Measurements from ENCODE around the gene JOSD1. TPM values are rescaled to one million over a fixed set of nuclear protein-coding genes. Genes with fewer than 3 reads are reported as not detected.

JOSD1 gene
- total RNA-seq, 2 experiments from 2014 or later = 303 to 307 TPM

GRCh38 chr22:38712486-38713207, 11.9 kb upstream of the JOSD1 start:
- CTCF ChIA-PET = no interaction called here
- H3K27ac Mint-ChIP-seq = peak overlapping the region; percentile 48
- Histone ChIP-seq H3K4me3 (ENCODE audit: low read length) (no peak overlapping the region), H3K9me3 (ENCODE audit: control insufficient read depth in 1 of 2, insufficient read depth in 1 of 2, low read length in 2 of 2) (no peaks in the 10 kb centered on the region), H3K36me3 (ENCODE audit: insufficient read depth, low read length) (peaks cover 56% of the 10 kb centered on the region), H3K27ac (ENCODE audit: low read depth in 1 of 2, low read length in 2 of 2) (no peak overlapping the region), H3K27me3 (ENCODE audit: control insufficient read depth in 1 of 2, insufficient read depth in 2 of 2, low read length in 2 of 2) (no peaks in the 10 kb centered on the region), H3K4me1 (ENCODE audit: insufficient read depth, low read length) (peaks cover 58% of the 10 kb centered on the region)
- no peak for TF ChIP-seq CTCF (IDR thresholded peaks at IDR 0.05)
- no peaks in the 10 kb centered on the region for H3K27me3 Mint-ChIP-seq
- H3K4me3 Mint-ChIP-seq = no peak overlapping the region
- POLR2A ChIA-PET = no interaction called here
- peaks cover 88% of the 10 kb centered on the region for H3K36me3 Mint-ChIP-seq (ENCODE audit: low read depth)
- ATAC-seq (ENCODE audit: poor library complexity) (no peak), DNase-seq (no peak)
- peaks cover 75% of the 10 kb centered on the region for H3K4me1 Mint-ChIP-seq (ENCODE audit: low read depth)
- H3K9me3 Mint-ChIP-seq = no peaks in the 10 kb centered on the region
- intact Hi-C loops (cut with DNase I, micrococcal nuclease) = no loop called here

GRCh38 chr22:38710866-38711265, 10.1 kb upstream of the JOSD1 start:
- no peak overlapping the region for H3K27ac ChIP-seq (ENCODE audit: low read depth in 1 of 2, low read length in 2 of 2)
- ChIA-PET CTCF (no interaction called here), POLR2A (interaction anchor here (6.3 kb wide), 1 partner anchor 23 kb away, joined by 97 read pairs; no protein-coding TSS in a partner anchor)
- no peak for TF ChIP-seq CTCF (IDR thresholded peaks at IDR 0.05)
- Mint-ChIP-seq H3K27ac (no peak overlapping the region), H3K4me1 (ENCODE audit: low read depth) (peaks cover 87% of the 10 kb centered on the region), H3K36me3 (ENCODE audit: low read depth) (peaks cover 70% of the 10 kb centered on the region), H3K27me3 (no peaks in the 10 kb centered on the region), H3K9me3 (no peaks in the 10 kb centered on the region), H3K4me3 (no peak overlapping the region)
- H3K4me3 ChIP-seq (ENCODE audit: low read length) = no peak overlapping the region
- DNase-seq (no peak), ATAC-seq (ENCODE audit: poor library complexity) (no peak)
- intact Hi-C loops (cut with DNase I, micrococcal nuclease) = no loop called here
- H3K9me3 ChIP-seq (ENCODE audit: control insufficient read depth in 1 of 2, insufficient read depth in 1 of 2, low read length in 2 of 2) = no peaks in the 10 kb centered on the region
- peaks cover 69% of the 10 kb centered on the region for H3K4me1 ChIP-seq (ENCODE audit: insufficient read depth, low read length)
- no peaks in the 10 kb centered on the region for H3K27me3 ChIP-seq (ENCODE audit: control insufficient read depth in 1 of 2, insufficient read depth in 2 of 2, low read length in 2 of 2)
- peaks cover 39% of the 10 kb centered on the region for H3K36me3 ChIP-seq (ENCODE audit: insufficient read depth, low read length)

DNA sequence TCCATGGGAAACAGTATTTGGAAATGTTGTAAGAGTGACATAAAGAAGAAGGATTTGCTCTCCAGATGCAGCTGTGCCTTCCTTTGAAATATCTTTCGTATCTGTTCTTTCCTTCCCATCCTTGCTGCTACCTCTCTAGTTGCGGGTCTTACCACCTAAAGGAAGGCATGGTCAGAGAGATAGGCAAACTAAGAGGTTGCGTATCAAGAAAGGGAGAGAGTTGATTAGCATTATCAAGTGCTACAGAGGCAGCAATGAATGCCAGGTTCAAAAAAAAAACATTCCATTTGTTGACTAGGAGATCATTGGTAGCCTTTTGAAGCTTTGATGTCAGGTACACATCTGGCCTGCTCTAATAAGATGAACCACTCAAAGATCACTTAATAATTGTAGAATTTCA, 9.6 kb upstream of the JOSD1 start:
- H3K27me3 Mint-ChIP-seq = no peaks in the 10 kb centered on the region
- H3K4me1 ChIP-seq (ENCODE audit: insufficient read depth, low read length) = peaks cover 68% of the 10 kb centered on the region

More for the DNA sequence above, 9.6 kb upstream of the JOSD1 start:
- Histone ChIP-seq H3K27me3 (ENCODE audit: control insufficient read depth in 1 of 2, insufficient read depth in 2 of 2, low read length in 2 of 2) (no peaks in the 10 kb centered on the region), H3K36me3 (ENCODE audit: insufficient read depth, low read length) (peaks cover 33% of the 10 kb centered on the region), H3K9me3 (ENCODE audit: control insufficient read depth in 1 of 2, insufficient read depth in 1 of 2, low read length in 2 of 2) (no peaks in the 10 kb centered on the region), H3K27ac (ENCODE audit: low read depth in 1 of 2, low read length in 2 of 2) (no peak overlapping the region), H3K4me3 (ENCODE audit: low read length) (no peak overlapping the region)
- POLR2A ChIA-PET = interaction anchor here (6.3 kb wide), 1 partner anchor 24 kb away, joined by 97 read pairs; no protein-coding TSS in a partner anchor
- intact Hi-C loops (cut with DNase I, micrococcal nuclease) = no loop called here
- peaks cover 90% of the 10 kb centered on the region for H3K4me1 Mint-ChIP-seq (ENCODE audit: low read depth)
- H3K27ac Mint-ChIP-seq = no peak overlapping the region
- CTCF ChIA-PET = interaction anchor here (4.1 kb wide), 1 partner anchor 15 kb away, joined by 22 read pairs; no protein-coding TSS in a partner anchor
- no peaks in the 10 kb centered on the region for H3K9me3 Mint-ChIP-seq
- no peak overlapping the region for H3K4me3 Mint-ChIP-seq
- no peak for TF ChIP-seq CTCF (IDR thresholded peaks at IDR 0.05)
- DNase-seq (no peak), ATAC-seq (ENCODE audit: poor library complexity) (no peak)
- H3K36me3 Mint-ChIP-seq (ENCODE audit: low read depth) = peaks cover 69% of the 10 kb centered on the region

All from CD4-positive, alpha-beta T cell (primary cell).